Uterus (tissue), 2 donors: ENCODE data around the gene SLC23A2.

ENCODE experiments used
- CTCF ChIP-seq, 4 experiments: fragments of 200-600 bp in 2 of 4; fragments of 450-650 bp in 2 of 4; sonication (generic) in 2 of 4; IDR thresholded peaks; one replicate each; pipeline ENCODE4 v1.5.1; 2016 to 2019; ENCODE audit warnings: antibody characterized with exemption in 4 of 4, mild to moderate bottlenecking in 2 of 4, moderate library complexity in 1 of 4
- POLR2A ChIP-seq, 2 donors: fragments of 450-650 bp; IDR thresholded peaks; one replicate each; pipeline ENCODE4 v1.6.1; 2016; ENCODE audit warnings: antibody characterized with exemption in 2 of 2, mild to moderate bottlenecking in 1 of 2, moderate library complexity in 1 of 2

GRCh38 chr20:5033566-5033965 lies 32.3 kb upstream of the SLC23A2 start:
- TF ChIP-seq CTCF (IDR thresholded peaks at IDR 0.05) (no peak), POLR2A (IDR thresholded peaks at IDR 0.05) (no peak)
